ENCODE results near the gene COL12A1.

DNA sequence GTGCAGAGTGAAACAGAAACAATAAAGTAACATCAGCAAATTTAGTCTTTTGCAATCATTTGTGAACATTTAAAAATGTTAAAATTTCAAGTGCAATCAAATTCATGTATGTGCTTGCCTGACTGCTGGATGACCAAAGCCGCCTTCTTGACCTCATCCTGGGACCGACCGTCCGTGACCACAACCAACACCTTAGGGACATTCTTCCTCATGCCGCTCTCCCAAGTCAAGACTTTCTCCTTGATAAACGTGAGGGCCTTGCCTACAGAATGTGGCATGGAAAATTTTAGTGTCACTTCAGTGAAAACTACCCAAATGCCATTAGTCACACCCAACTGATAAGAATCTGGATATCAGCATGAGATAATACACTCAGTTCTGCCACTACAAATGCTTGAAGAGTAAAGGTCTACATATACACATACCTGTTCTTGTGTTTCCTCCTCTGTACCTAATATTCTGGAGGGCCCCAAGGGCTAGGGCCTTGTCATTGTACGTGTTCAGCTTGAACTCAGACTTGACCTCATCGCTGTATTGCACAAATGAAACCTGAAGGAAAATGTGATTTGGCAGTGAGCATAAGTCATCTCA is 86.8 kb downstream of the COL12A1 start:
- TF ChIP-seq, protein P1, sequence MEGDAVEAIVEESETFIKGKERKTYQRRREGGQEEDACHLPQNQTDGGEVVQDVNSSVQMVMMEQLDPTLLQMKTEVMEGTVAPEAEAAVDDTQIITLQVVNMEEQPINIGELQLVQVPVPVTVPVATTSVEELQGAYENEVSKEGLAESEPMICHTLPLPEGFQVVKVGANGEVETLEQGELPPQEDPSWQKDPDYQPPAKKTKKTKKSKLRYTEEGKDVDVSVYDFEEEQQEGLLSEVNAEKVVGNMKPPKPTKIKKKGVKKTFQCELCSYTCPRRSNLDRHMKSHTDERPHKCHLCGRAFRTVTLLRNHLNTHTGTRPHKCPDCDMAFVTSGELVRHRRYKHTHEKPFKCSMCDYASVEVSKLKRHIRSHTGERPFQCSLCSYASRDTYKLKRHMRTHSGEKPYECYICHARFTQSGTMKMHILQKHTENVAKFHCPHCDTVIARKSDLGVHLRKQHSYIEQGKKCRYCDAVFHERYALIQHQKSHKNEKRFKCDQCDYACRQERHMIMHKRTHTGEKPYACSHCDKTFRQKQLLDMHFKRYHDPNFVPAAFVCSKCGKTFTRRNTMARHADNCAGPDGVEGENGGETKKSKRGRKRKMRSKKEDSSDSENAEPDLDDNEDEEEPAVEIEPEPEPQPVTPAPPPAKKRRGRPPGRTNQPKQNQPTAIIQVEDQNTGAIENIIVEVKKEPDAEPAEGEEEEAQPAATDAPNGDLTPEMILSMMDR (IDR thresholded peaks at IDR 0.05) = no peak
- no peak for TF ChIP-seq EZH2 (IDR thresholded peaks at IDR 0.05; ENCODE audit: borderline replicate concordance, insufficient read depth, low read depth, low read length, poor library complexity, severe bottlenecking)

Measured in B cell (primary cell).